Mammary microvascular endothelial cell (primary cell): ENCODE data around the gene WDR5B. TPM values are rescaled to one million over a fixed set of nuclear protein-coding genes. Genes with fewer than 3 reads are reported as not detected.

ENCODE experiments used
- total RNA-seq: library from RNA; depleted of rRNA; stranded (reverse); fragments of >200 nt; gene quantifications from 2 replicates; pipeline ENCODE4 v1.2.3, GENCODE V29; 2015

WDR5B gene
- total RNA-seq: 2.4 and 2.6 TPM in 2 replicates

DNA sequence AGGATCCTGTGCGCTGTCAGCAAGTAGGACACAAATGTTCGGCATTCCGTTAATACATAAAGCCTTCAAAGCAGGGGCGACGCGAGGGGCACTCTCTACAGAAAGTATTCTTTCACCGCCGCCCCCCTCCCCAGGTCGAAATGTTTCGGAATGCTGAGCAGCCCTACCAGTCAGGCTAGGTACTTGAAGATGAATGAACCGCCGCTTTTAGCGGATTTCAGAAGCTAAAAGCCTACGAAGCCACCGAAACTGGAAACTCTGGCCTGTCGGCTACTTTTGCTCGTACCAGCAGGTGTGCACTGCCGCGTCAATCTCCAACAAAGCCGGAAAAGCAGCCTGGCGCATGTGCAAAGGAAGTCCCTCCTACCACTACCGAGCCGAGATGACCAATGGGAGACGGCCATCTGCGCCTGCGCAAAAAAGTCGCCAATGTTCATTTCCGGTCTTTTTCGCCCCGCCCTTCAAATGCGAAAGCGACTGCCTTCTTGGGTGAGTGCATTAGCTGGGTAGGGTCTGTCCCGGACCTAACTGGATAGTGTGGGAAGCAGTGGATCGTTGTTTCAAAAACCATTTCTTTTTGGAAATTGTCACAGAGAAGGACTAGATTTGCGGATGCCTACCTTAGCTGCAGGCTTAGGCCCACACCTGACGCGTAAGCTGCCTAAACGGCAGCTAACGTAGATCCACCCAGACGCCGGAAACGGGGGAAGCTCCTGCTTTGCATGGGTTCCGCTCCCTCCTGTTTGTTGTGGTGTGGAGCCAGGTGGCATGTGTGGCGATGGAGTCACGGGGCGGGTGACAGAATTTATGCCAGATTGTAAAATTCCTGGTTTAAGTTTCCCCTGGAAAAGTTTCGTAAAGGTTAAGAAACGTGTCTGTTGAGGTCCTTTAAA, at the start of gene WDR5B:
TSS of gene WDR5B (minus strand) at position 301 of the 893 bp plus-strand sequence. CDS start 534 bp downstream, outside the sequence.

DNA sequence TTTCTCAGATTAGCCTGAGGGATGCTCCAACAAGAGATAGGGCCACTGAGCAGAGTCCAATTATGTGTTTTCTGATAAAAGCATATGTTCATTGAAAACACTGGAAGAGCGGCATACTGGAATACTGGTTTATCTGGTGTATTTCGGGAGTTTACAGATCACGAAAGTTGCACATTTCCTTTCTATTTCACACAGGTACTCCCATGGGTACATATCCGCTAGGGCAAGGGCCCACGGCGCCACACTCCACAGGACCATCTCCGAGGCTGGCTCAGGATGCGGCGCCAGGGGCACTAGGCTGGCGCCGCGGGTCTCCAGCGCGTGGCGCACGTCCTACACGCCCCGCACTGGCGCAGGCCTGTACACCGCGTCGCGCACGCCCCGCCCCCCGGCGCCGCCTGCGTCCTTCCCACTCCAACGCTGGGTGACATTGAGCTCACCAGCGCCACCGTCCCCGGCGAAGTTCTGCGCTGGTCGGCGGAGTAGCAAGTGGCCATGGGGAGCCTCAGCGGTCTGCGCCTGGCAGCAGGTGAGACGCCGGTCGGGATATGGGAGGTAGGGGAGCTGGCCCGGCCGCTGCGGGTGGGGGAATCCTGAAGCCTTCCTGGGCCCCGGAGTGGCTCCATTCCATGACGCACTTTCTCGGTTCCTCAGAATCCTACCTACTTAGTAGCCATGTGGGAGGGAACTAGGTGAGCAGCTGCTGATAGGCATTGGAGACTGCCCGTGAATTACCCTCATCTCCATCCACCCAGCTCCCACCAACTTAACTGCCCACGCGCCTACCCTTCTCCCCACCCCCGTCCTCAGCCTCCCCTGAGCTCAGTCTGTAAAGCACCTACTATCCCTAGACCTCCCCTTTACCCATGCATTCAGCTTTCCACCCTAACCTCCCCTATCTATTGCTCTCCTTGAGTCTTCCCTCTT, 31.8 kb downstream of the WDR5B start, which contains the start of gene FAM162A:
TSS of gene FAM162A (plus strand) at position 412 of the 927 bp plus-strand sequence. CDS start at position 496, 84 bp downstream.

DNA sequence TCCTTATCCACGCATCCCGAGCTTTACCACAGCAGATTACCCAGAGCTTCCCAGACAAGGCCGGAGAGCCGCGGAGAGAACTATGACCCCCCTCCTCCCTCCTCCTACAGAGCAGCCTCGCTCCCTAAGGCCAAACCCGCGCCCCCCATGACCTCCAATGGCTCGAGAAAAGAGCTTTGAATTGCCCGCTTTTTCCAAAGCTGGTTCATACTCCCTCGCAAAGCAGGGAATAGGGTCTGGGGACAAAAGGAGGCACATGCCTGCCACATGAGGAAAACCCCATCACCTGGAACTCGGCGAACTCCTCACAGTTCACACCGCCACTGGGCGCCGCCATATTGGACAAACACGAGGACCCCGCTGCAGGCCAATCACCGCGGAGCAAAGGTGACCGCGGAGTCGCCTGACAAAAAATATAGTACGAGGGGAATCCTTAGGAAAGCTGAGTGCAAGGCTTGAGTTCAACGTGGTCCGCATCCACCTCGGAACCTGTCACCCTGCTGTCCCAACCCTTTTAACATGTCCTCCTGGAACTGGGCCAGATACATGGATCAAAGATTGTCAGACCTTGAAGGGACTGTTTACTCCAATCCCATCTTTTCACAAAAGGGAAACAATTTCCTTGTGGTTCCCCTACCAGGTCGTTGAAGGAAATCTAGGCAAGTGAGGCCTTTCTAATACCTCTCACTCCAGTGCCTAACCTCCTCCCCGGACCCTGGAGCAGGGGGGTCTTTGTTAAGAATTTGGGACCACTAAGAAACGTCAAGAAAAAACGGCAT, 32.8 kb downstream of the WDR5B start, which contains the start of gene MIX23:
TSS of gene MIX23 (minus strand) at position 344 of the 779 bp plus-strand sequence. CDS start at position 337, 7 bp downstream.

Other genes starting within 250 kb of the WDR5B start
- gene CASR, start 232.4 kb downstream of the WDR5B start, total RNA-seq: not detected in 2 replicates
- not detected in 2 replicates for gene CSTA, start 90.8 kb downstream of the WDR5B start, total RNA-seq
- gene MIX23, start 32.8 kb downstream of the WDR5B start, total RNA-seq: 33.9 and 36.0 TPM in 2 replicates
- 15.9 and 17.7 TPM in 2 replicates for gene FAM162A, start 31.9 kb downstream of the WDR5B start, total RNA-seq
- 30.6 and 31.3 TPM in 2 replicates for gene KPNA1, start 98.9 kb upstream of the WDR5B start, total RNA-seq
- gene PARP9, start 148.2 kb upstream of the WDR5B start, total RNA-seq: 43.2 and 43.9 TPM in 2 replicates
- gene DTX3L, start 148.3 kb upstream of the WDR5B start, total RNA-seq: 40.0 and 44.8 TPM in 2 replicates
- gene PARP15, start 161.6 kb upstream of the WDR5B start, total RNA-seq: 0.94 and 1.1 TPM in 2 replicates